ENCODE results near the gene SQOR.
"Not testable (repeated sequence)": the region's sequence is repeated elsewhere in the genome, so short reads cannot be mapped to it uniquely, and the experiment has no call there.

SQOR gene

GRCh38 chr15:45631776-45632175 lies 3.1 kb upstream of the SQOR start:
- DNase-seq: no peak

GRCh38 chr15:45635191-45635638 lies 386 bp downstream of the SQOR start:
- no peak for DNase-seq

- DNase-seq: no peak
Measured at GRCh38 chr15:45635763-45636292, 999 bp downstream of the SQOR start.

- no peak for DNase-seq
Measured at GRCh38 chr15:45637141-45637540, 2.3 kb downstream of the SQOR start.

- peak; percentile 89 for DNase-seq
Measured at GRCh38 chr15:45637552-45638033, 2.8 kb downstream of the SQOR start.

GRCh38 chr15:45640616-45641015 lies 5.8 kb downstream of the SQOR start:
- DNase-seq: peak; percentile 88

- DNase-seq: peak; percentile 79
Measured at GRCh38 chr15:45641374-45641781, 6.5 kb downstream of the SQOR start.

- peak; percentile 87 for DNase-seq
Measured at GRCh38 chr15:45641999-45642932, 7.4 kb downstream of the SQOR start.

GRCh38 chr15:45644437-45644836 lies 9.6 kb downstream of the SQOR start:
- DNase-seq: no peak

GRCh38 chr15:45645026-45645980 lies 10.5 kb downstream of the SQOR start:
- DNase-seq: peak; percentile 76

- peak; percentile 14 for DNase-seq
Measured at GRCh38 chr15:45646220-45646619, 11.4 kb downstream of the SQOR start.

GRCh38 chr15:45647828-45648227 lies 13.0 kb downstream of the SQOR start:
- DNase-seq: no peak

- DNase-seq: peak; percentile 18
Measured at GRCh38 chr15:45648521-45649200, 13.8 kb downstream of the SQOR start.

GRCh38 chr15:45650007-45650406 lies 15.2 kb downstream of the SQOR start:
- not testable (repeated sequence) for DNase-seq

- no peak for DNase-seq
Measured at GRCh38 chr15:45650889-45651525, 16.2 kb downstream of the SQOR start.

GRCh38 chr15:45653702-45654424 lies 19.0 kb downstream of the SQOR start:
- DNase-seq: no peak

GRCh38 chr15:45654749-45655148 lies 19.9 kb downstream of the SQOR start:
- DNase-seq: no peak

GRCh38 chr15:45657254-45657653 lies 22.4 kb downstream of the SQOR start:
- no peak for DNase-seq

- no peak for DNase-seq
Measured at GRCh38 chr15:45657764-45658545, 23.1 kb downstream of the SQOR start.

Data from fibroblast of skin of scalp (primary cell).